ENCODE results near the gene HDAC4. TPM values are rescaled to one million over a fixed set of nuclear protein-coding genes. Genes with fewer than 3 reads are reported as not detected.

HDAC4 gene
- total RNA-seq, 1 experiment from 2014 or later = 21.8 TPM

GRCh38 chr2:239067196-239067865, 333.5 kb downstream of the HDAC4 start:
- no TSS peak for BruUV-seq (replicated peaks)
- Mint-ChIP-seq H3K4me1 (ENCODE audit: insufficient read depth, unreplicated experiment) (peaks cover 7% of the 10 kb centered on the region), H3K4me3 (ENCODE audit: unreplicated experiment) (no peak overlapping the region), H3K9me3 (ENCODE audit: unreplicated experiment) (no peaks in the 10 kb centered on the region), H3K36me3 (ENCODE audit: insufficient read depth, unreplicated experiment) (peaks cover 17% of the 10 kb centered on the region), H3K27me3 (ENCODE audit: insufficient read depth, unreplicated experiment) (no peaks in the 10 kb centered on the region), H3K27ac (ENCODE audit: low read depth, unreplicated experiment) (no peak overlapping the region)
- POLR2A ChIA-PET = interaction anchor here (0.6 to 0.7 kb wide), 2 partner anchors 378 to 691 kb away, joined by 3 read pairs; no protein-coding TSS in a partner anchor
- intact Hi-C loops (cut with micrococcal nuclease) = no loop called here
- no peak for TF ChIP-seq CTCF (IDR thresholded peaks at IDR 0.05; ENCODE audit: unreplicated experiment)
- CTCF ChIA-PET = no interaction called here
- DNase-seq (ENCODE audit: unreplicated experiment) = no peak

DNA sequence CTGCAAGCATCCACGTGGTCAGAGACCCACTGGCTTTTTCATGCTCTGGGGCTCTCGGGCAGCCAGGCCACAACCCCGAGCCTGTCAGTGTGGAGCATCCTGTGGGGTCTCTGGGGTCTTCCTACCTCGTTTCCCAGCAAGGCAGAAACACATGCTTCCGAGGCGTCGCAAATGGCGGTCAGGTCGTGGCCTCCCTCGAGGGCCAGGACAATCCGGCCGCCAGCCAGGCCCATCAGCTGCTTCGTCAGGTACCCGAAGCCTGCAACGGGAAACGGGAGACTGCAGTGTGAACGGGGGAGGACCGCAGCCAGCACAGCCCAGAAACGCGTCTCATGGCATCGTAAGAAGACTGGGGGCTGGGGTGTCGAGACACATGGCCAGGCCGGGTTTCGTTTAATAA, 334.2 kb downstream of the HDAC4 start:
- no peak overlapping the region for H3K27ac Mint-ChIP-seq (ENCODE audit: low read depth, unreplicated experiment)
- TF ChIP-seq CTCF (IDR thresholded peaks at IDR 0.05; ENCODE audit: unreplicated experiment) = no peak
- no peaks in the 10 kb centered on the region for H3K27me3 Mint-ChIP-seq (ENCODE audit: insufficient read depth, unreplicated experiment)
- intact Hi-C loops (cut with micrococcal nuclease) = no loop called here
- H3K36me3 Mint-ChIP-seq (ENCODE audit: insufficient read depth, unreplicated experiment) = peaks cover 11% of the 10 kb centered on the region
- H3K4me3 Mint-ChIP-seq (ENCODE audit: unreplicated experiment) = no peak overlapping the region
- BruUV-seq (replicated peaks) = no TSS peak
- POLR2A ChIA-PET = no interaction called here
- CTCF ChIA-PET = interaction anchor here (0.6 to 0.8 kb wide), 2 partner anchors 40 to 1399 kb away, joined by 3 to 4 read pairs; no protein-coding TSS in a partner anchor
- DNase-seq (ENCODE audit: unreplicated experiment) = no peak
- no peaks in the 10 kb centered on the region for H3K9me3 Mint-ChIP-seq (ENCODE audit: unreplicated experiment)
- peaks cover 7% of the 10 kb centered on the region for H3K4me1 Mint-ChIP-seq (ENCODE audit: insufficient read depth, unreplicated experiment)

DNA sequence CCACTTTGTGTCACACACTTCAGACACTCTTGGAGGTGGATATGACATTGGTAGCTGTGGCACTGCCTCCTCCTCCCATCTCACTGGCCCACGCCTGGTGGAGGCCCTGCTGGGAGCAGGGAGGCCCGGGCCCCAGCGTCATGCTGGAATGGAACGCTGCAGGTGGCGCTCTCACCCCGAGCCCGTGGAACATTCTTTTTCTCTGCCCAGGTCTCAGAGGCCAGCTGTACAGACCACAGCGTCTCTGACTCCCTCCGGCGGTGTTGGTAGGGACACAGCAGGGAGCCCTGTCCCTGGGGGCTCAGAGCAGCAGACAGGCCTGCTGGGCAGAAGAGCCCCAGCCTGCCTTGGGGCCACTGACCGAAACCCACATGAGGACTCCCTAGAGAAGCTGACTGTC, 334.9 kb downstream of the HDAC4 start:
- no peak for DNase-seq (ENCODE audit: unreplicated experiment)
- no peak for TF ChIP-seq CTCF (IDR thresholded peaks at IDR 0.05; ENCODE audit: unreplicated experiment)
- ChIA-PET POLR2A (no interaction called here), CTCF (interaction anchor here (0.6 to 0.8 kb wide), 2 partner anchors 41 to 1398 kb away, joined by 3 to 4 read pairs; no protein-coding TSS in a partner anchor)
- Mint-ChIP-seq H3K27me3 (ENCODE audit: insufficient read depth, unreplicated experiment) (no peaks in the 10 kb centered on the region), H3K4me3 (ENCODE audit: unreplicated experiment) (no peak overlapping the region), H3K36me3 (ENCODE audit: insufficient read depth, unreplicated experiment) (peaks cover 6% of the 10 kb centered on the region), H3K4me1 (ENCODE audit: insufficient read depth, unreplicated experiment) (peaks cover 7% of the 10 kb centered on the region), H3K27ac (ENCODE audit: low read depth, unreplicated experiment) (no peak overlapping the region), H3K9me3 (ENCODE audit: unreplicated experiment) (no peaks in the 10 kb centered on the region)
- intact Hi-C loops (cut with micrococcal nuclease) = no loop called here
- no TSS peak for BruUV-seq (replicated peaks)

DNA sequence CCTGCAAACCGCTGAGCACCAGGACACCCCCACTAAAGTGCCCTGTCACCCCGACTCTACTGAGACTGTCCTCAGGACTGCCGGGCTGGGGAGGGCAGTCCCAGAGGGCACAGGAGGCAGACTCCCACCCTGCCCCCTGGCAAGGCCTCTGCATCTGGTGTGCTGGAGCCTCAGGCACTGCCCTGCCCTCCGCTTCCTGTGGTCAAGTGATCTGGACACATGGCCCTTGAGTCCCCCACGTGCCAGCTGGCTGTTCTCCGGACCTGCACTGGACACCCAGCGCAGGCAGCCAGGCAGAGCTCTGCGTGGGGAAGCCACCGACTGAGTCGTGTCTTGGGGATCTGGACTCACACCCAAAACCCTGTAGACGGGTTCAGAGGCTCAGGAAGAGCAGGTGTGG, 335.3 kb downstream of the HDAC4 start:
- Mint-ChIP-seq H3K27ac (ENCODE audit: low read depth, unreplicated experiment) (no peak overlapping the region), H3K27me3 (ENCODE audit: insufficient read depth, unreplicated experiment) (no peaks in the 10 kb centered on the region), H3K4me1 (ENCODE audit: insufficient read depth, unreplicated experiment) (peaks cover 7% of the 10 kb centered on the region), H3K4me3 (ENCODE audit: unreplicated experiment) (no peak overlapping the region), H3K9me3 (ENCODE audit: unreplicated experiment) (no peaks in the 10 kb centered on the region), H3K36me3 (ENCODE audit: insufficient read depth, unreplicated experiment) (peaks cover 6% of the 10 kb centered on the region)
- ChIA-PET CTCF (no interaction called here), POLR2A (no interaction called here)
- DNase-seq (ENCODE audit: unreplicated experiment) = no peak
- BruUV-seq (replicated peaks) = no TSS peak
- intact Hi-C loops (cut with micrococcal nuclease) = no loop called here
- no peak for TF ChIP-seq CTCF (IDR thresholded peaks at IDR 0.05; ENCODE audit: unreplicated experiment)
